HG02852 (cell line): Measurements from ENCODE around the gene NXF1.

Experiments
- ATAC-seq: cut with Tn5 transposase; IDR thresholded peaks from one replicate; pipeline ENCODE4 v1.9.1; 2021; ENCODE audit warnings: mild to moderate bottlenecking, moderate library complexity; ENCODE audit not compliant: unreplicated experiment

NXF1 gene

DNA sequence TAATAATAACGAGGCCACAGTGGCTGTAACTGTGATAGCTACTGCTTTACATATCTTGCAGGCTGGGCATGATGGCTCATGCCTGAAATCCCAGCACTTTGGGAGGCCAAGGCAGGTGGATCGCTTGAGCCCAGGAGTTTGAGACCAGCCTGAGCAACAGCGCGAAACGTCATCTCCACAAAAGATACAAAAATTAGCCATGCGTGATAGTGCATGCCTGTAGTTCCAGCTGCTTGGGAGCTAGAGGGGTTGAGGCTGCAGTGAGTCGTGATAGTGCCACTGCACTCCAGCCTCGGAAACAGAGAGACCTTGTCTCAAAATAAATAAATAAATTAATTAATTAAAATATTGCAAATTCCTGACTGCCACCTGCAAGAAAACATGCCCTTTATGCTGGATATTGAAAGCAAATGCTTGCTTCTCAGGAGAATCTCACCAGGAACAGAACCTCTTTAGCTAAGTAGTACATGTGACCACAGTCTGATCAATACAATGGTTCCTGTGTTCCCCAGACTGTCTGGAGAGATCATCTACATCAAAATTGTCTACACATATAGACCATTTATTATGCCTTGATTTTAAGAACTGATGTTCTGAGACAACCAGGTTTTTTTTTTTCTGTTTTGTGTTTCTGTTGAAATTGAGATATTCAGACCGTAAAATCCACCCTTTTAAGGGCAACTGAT lies 57.6 kb downstream of the NXF1 start:
- no peak for ATAC-seq
